Suprapubic skin (tissue), 4 donors: ENCODE data around the gene PLCB1. TPM values are rescaled to one million over a fixed set of nuclear protein-coding genes. Genes with fewer than 3 reads are reported as not detected.

Experiments used
- DNase-seq, 2 donors: peaks; one replicate each; pipeline ENCODE4 v3.0.0-alpha.2; 2019; ENCODE audit warnings: low spot score in 2 of 2
- H3K27ac ChIP-seq: fragments of 200-600 bp; sonication (generic); one replicate; pipeline ENCODE4 v1.5.1; 2019
- H3K27me3 ChIP-seq: fragments of 200-600 bp; sonication (generic); one replicate; pipeline ENCODE4 v1.5.1; 2019
- H3K36me3 ChIP-seq: fragments of 200-600 bp; sonication (generic); one replicate; pipeline ENCODE4 v1.5.1; 2019
- H3K4me1 ChIP-seq: fragments of 200-600 bp; sonication (generic); one replicate; pipeline ENCODE4 v1.5.1; 2019
- H3K4me3 ChIP-seq: fragments of 200-600 bp; sonication (generic); one replicate; pipeline ENCODE4 v1.5.1; 2019; ENCODE audit warnings: mild to moderate bottlenecking
- H3K9me3 ChIP-seq: fragments of 200-600 bp; sonication (generic); one replicate; pipeline ENCODE4 v1.5.1; 2019
- CTCF ChIP-seq, 2 donors: fragments of 200-600 bp in 1 of 2; fragments of 450-650 bp in 1 of 2; sonication (generic) in 1 of 2; IDR thresholded peaks; one replicate each; pipeline ENCODE4 v1.5.1; 2016 to 2019; ENCODE audit warnings: antibody characterized with exemption in 2 of 2, mild to moderate bottlenecking in 1 of 2, moderate library complexity in 1 of 2
- EP300 ChIP-seq: sonication (generic); formaldehyde crosslinking; IDR thresholded peaks from one replicate; pipeline ENCODE4 v1.6.1; 2017; ENCODE audit warnings: antibody characterized with exemption
- POLR2A ChIP-seq, 2 donors: fragments of 450-650 bp; IDR thresholded peaks; one replicate each; pipeline ENCODE4 v1.6.1; 2017; ENCODE audit warnings: antibody characterized with exemption in 2 of 2, mild to moderate bottlenecking in 2 of 2, moderate library complexity in 2 of 2
- POLR2AphosphoS5 ChIP-seq, 3 donors: sonication (generic); formaldehyde crosslinking; IDR thresholded peaks; one replicate each; pipeline ENCODE4 v1.6.1; 2017; ENCODE audit warnings: antibody characterized with exemption in 3 of 3
- WGBS: methylation state at CpG from one replicate; pipeline ENCODE4 v1.1.5; 2018; 5-methylcytosine and 5-hydroxymethylcytosine counted together
- total RNA-seq, 4 donors: library from RNA; depleted of rRNA; stranded (reverse); fragments of >200 nt; gene quantifications; one replicate each; pipeline ENCODE4 v1.1.0, GENCODE V29; 2016

Gene PLCB1
- total RNA-seq, 4 donors from 2014 or later: 3.9 to 15.6 (median 6.7) TPM

GRCh38 chr20:8395956-8396355, 263.9 kb downstream of the PLCB1 start:
- 46% methylated on average over 2 of the region's 2 CpGs for whole genome bisulfite sequencing
- no peak for DNase-seq
- TF ChIP-seq POLR2A (IDR thresholded peaks at IDR 0.05): no peak
- TF ChIP-seq POLR2AphosphoS5 (IDR thresholded peaks at IDR 0.05): no peak
- TF ChIP-seq EP300: no peak
- no peak for TF ChIP-seq CTCF (IDR thresholded peaks at IDR 0.05)
- H3K4me3 ChIP-seq: no peak overlapping the region
- no peaks in the 10 kb centered on the region for H3K36me3 ChIP-seq
- no peaks in the 10 kb centered on the region for H3K27me3 ChIP-seq
- no peak overlapping the region for H3K27ac ChIP-seq
- peaks cover 3% of the 10 kb centered on the region for H3K4me1 ChIP-seq
- no peaks in the 10 kb centered on the region for H3K9me3 ChIP-seq

- 80% methylated on average over 6 of the region's 6 CpGs for whole genome bisulfite sequencing
- Histone ChIP-seq H3K4me1 (peaks cover 3% of the 10 kb centered on the region), H3K36me3 (no peaks in the 10 kb centered on the region), H3K9me3 (no peaks in the 10 kb centered on the region), H3K27ac (no peak overlapping the region), H3K27me3 (no peaks in the 10 kb centered on the region), H3K4me3 (no peak overlapping the region)
- TF ChIP-seq CTCF (IDR thresholded peaks at IDR 0.05) (no peak), POLR2AphosphoS5 (IDR thresholded peaks at IDR 0.05) (no peak), POLR2A (IDR thresholded peaks at IDR 0.05) (no peak), EP300 (no peak)
- no peak for DNase-seq
Observed at GRCh38 chr20:8398263-8399051, 266.4 kb downstream of the PLCB1 start.

GRCh38 chr20:8399947-8400346, 267.9 kb downstream of the PLCB1 start:
- TF ChIP-seq EP300 (no peak), CTCF (IDR thresholded peaks at IDR 0.05) (no peak), POLR2AphosphoS5 (IDR thresholded peaks at IDR 0.05) (no peak), POLR2A (IDR thresholded peaks at IDR 0.05) (no peak)
- H3K4me3 ChIP-seq: no peak overlapping the region
- no peaks in the 10 kb centered on the region for H3K9me3 ChIP-seq
- DNase-seq: no peak
- no peaks in the 10 kb centered on the region for H3K36me3 ChIP-seq
- H3K27me3 ChIP-seq: no peaks in the 10 kb centered on the region
- peaks cover 3% of the 10 kb centered on the region for H3K4me1 ChIP-seq
- no peak overlapping the region for H3K27ac ChIP-seq

GRCh38 chr20:8400486-8400885, 268.4 kb downstream of the PLCB1 start:
- no peak for TF ChIP-seq EP300
- no peak for TF ChIP-seq CTCF (IDR thresholded peaks at IDR 0.05)
- TF ChIP-seq POLR2A (IDR thresholded peaks at IDR 0.05): no peak
- TF ChIP-seq POLR2AphosphoS5 (IDR thresholded peaks at IDR 0.05): no peak

GRCh38 chr20:8401556-8401955, 269.5 kb downstream of the PLCB1 start:
- Histone ChIP-seq H3K27me3 (no peaks in the 10 kb centered on the region), H3K36me3 (no peaks in the 10 kb centered on the region), H3K4me1 (peaks cover 3% of the 10 kb centered on the region), H3K9me3 (no peaks in the 10 kb centered on the region), H3K27ac (no peak overlapping the region), H3K4me3 (no peak overlapping the region)
- TF ChIP-seq POLR2AphosphoS5 (IDR thresholded peaks at IDR 0.05) (no peak), CTCF (IDR thresholded peaks at IDR 0.05) (no peak), POLR2A (IDR thresholded peaks at IDR 0.05) (no peak), EP300 (no peak)
- DNase-seq: no peak

More at GRCh38 chr20:8400486-8400885, 268.4 kb downstream of the PLCB1 start:
- no peaks in the 10 kb centered on the region for H3K27me3 ChIP-seq
- peaks cover 3% of the 10 kb centered on the region for H3K4me1 ChIP-seq
- 53% methylated on average over 3 of the region's 3 CpGs for WGBS
- H3K36me3 ChIP-seq: no peaks in the 10 kb centered on the region
- H3K9me3 ChIP-seq: no peaks in the 10 kb centered on the region
- H3K4me3 ChIP-seq: no peak overlapping the region
- DNase-seq: no peak
- H3K27ac ChIP-seq: no peak overlapping the region
